Heart left ventricle (tissue), 16 donors: ENCODE measurements around the gene PKNOX2. TPM values are rescaled to one million over a fixed set of nuclear protein-coding genes. Genes with fewer than 3 reads are reported as not detected.

Source experiments
- ATAC-seq, 4 donors: fragments of 200-7000 bp; cut with Tn5 transposase; one replicate each; pipeline ENCODE4 v1.9.1; 2020 to 2022; ENCODE audit warnings: moderate library complexity in 4 of 4, mild to moderate bottlenecking in 3 of 4, moderate number of reproducible peaks in 1 of 4
- DNase-seq, 5 donors: peaks; one replicate each; pipeline ENCODE4 v3.0.0-alpha.2; 2020
- H3K27ac ChIP-seq, 12 donors: fragments of 200-600 bp; sonication (generic) in 4 of 12; one replicate each; pipeline versions ENCODE4 v1.5.0 to v1.8.0; 2016 to 2022; ENCODE audit warnings: mild to moderate bottlenecking in 2 of 12
- H3K27me3 ChIP-seq, 9 donors: fragments of 200-600 bp; sonication (generic) in 2 of 9; one replicate each; pipeline versions ENCODE4 v1.5.1 to v1.8.0; 2016 to 2022; ENCODE audit warnings: mild to moderate bottlenecking in 3 of 9
- H3K36me3 ChIP-seq, 9 donors: fragments of 200-600 bp; sonication (generic) in 2 of 9; one replicate each; pipeline versions ENCODE4 v1.5.0 to v1.8.0; 2018 to 2022; ENCODE audit warnings: mild to moderate bottlenecking in 2 of 9
- H3K4me1 ChIP-seq, 12 donors: fragments of 200-600 bp; sonication (generic) in 4 of 12; one replicate each; pipeline versions ENCODE4 v1.5.0 to v1.8.0; 2016 to 2022; ENCODE audit warnings: mild to moderate bottlenecking in 3 of 12
- H3K4me3 ChIP-seq, 12 donors: fragments of 200-600 bp; sonication (generic) in 4 of 12; one replicate each; pipeline versions ENCODE4 v1.5.0 to v1.8.0; 2017 to 2022; ENCODE audit warnings: mild to moderate bottlenecking in 9 of 12, moderate library complexity in 4 of 12
- H3K9me3 ChIP-seq, 12 donors: fragments of 200-600 bp; sonication (generic) in 4 of 12; one replicate each; pipeline versions ENCODE4 v1.5.0 to v1.8.0; 2016 to 2022; ENCODE audit warnings: mild to moderate bottlenecking in 1 of 12
- POLR2A ChIP-seq, 2 donors: fragments of 450-650 bp; IDR thresholded peaks; one replicate each; pipeline ENCODE4 v1.6.1; 2017; ENCODE audit warnings: antibody characterized with exemption in 2 of 2, mild to moderate bottlenecking in 2 of 2, moderate library complexity in 2 of 2
- WGBS, 4 donors: extraction: QIAGEN DNeasy Blood & Tissue Kit in 2 of 4; methylation state at CpG; one replicate each; pipeline versions ENCODE4 v1.1.5 to v1.1.7; 2013 to 2018; 5-methylcytosine and 5-hydroxymethylcytosine counted together
- intact Hi-C, 10 donors: fragments of 100-400 bp; cut with DNase I; formaldehyde crosslinking; loops; one replicate each; pipeline versions ENCODE4 v1.11.1 to v1.14.2; 2022
- polyA plus RNA-seq, 2 donors: library from polyadenylated mRNA; stranded (reverse); fragments of 200-250 nt; gene quantifications; one replicate each; pipeline ENCODE4 v1.2.3, GENCODE V29; 2013
- total RNA-seq, 9 donors: library from RNA; depleted of rRNA in 2 of 9; stranded (reverse); fragments of >200 nt in 2 of 9; fragmentation: NEBNext Ultra II Directional in 3 of 9; extraction: Animal tissue kit (Norgen Biotek cat#: 25700) in 3 of 9; gene quantifications; one replicate each; pipeline versions ENCODE4 v1.1.0 to v1.2.4, GENCODE V29; 2016 to 2023
- TF ChIP-seq, protein P1 (sequence below), 12 donors: fragments of 200-600 bp; sonication (generic) in 4 of 12; IDR thresholded peaks; one replicate each; pipeline versions ENCODE4 v1.5.0 to v1.8.0; 2018 to 2022; ENCODE audit warnings: antibody characterized with exemption in 12 of 12, mild to moderate bottlenecking in 5 of 12
- donor health status: ischemic (EF 13 %, LVEDD 7.1; RV severe dilation, severe dysfunction).
- donor health status: healthy with polysubstance abuse.
- donor health status: DM: no; HTN: yes; CAD: no.
- donor health status: DM: no; HTN: no; CAD: no.
- donor health status: ischemic (EF 25% LVEDD 6.9; RV normal size, moderate dysfunction).
- donor health status: ischemic (EF 25% LVEDD 5.7; RV mildly dilated, moderate dysfunction).
- donor health status: healthy.
- donor health status: DM: yes; HTN: yes; CAD: no.
- donor health status: ischemic (EF 35%, LVEDD 5.7; RV mildly dilated, moderate dysfunction).
- donor health status: nonischemic (EF 11% LVEDD 7.7; RV severe dilation, severe dysfunction).
- donor health status: DM: yes; HTN: yes; CAD: no.
- donor health status: PGD.
- donor health status: ischemic (EF 29% LVEDD 5.4; RV normal size, mild dysfunction).
- donor health status: nonischemic (EF 23%, LVEDD 6.1; RV moderate dilation, normal function).

The PKNOX2 gene
- total and polyA plus RNA-seq, 11 donors: 3.1 to 9.4 (median 4.5) TPM

DNA sequence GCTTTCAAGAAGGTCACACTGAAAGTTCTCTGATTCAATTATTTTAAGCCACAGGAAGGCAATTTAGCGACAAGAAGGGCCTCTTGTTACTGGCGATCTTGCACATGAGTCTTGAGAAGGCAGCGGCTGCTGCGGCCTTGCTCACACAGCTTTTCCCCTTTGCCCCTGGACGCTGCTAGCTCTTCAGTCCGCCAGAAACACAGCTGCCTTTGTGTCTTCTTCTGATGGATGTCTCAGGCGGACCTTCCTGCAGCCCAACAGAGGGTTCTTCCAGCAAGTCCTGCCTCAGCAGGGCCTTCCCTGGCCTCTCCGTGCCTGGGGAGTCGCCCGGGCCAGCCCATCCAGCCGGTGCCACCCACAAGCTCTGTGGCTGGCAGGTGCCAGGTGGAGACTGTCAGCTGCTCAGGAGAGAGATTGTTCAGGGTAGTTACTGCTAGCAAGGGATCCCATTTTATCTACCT is 59.4 kb downstream of the PKNOX2 start:
- TF ChIP-seq, protein P1, sequence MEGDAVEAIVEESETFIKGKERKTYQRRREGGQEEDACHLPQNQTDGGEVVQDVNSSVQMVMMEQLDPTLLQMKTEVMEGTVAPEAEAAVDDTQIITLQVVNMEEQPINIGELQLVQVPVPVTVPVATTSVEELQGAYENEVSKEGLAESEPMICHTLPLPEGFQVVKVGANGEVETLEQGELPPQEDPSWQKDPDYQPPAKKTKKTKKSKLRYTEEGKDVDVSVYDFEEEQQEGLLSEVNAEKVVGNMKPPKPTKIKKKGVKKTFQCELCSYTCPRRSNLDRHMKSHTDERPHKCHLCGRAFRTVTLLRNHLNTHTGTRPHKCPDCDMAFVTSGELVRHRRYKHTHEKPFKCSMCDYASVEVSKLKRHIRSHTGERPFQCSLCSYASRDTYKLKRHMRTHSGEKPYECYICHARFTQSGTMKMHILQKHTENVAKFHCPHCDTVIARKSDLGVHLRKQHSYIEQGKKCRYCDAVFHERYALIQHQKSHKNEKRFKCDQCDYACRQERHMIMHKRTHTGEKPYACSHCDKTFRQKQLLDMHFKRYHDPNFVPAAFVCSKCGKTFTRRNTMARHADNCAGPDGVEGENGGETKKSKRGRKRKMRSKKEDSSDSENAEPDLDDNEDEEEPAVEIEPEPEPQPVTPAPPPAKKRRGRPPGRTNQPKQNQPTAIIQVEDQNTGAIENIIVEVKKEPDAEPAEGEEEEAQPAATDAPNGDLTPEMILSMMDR (IDR thresholded peaks at IDR 0.05): no peak
- DNase-seq: no peak
- no peaks in the 10 kb centered on the region for H3K9me3 ChIP-seq
- H3K36me3 ChIP-seq: no peaks in the 10 kb centered on the region
- WGBS, 4 donors: 79 to 87% (median 81%) methylated on average over 10 to 11 of the region's 11 CpGs
- H3K4me3 ChIP-seq: no peak overlapping the region
- intact Hi-C loops: loop anchor here in 5 of 10 donors (2.0 to 10.0 kb wide), 6 partner anchors 57 to 129 kb away; partner anchors contain the start of gene PKNOX2 (in 3 of the 5)
- H3K27me3 ChIP-seq: no peaks in the 10 kb centered on the region
- H3K27ac ChIP-seq: peak overlapping the region in 7 of 12 donors; percentile 20 to 60 (median 37)
- peaks cover 0 to 18% (median 3%) of the 10 kb centered on the region in 12 donors for H3K4me1 ChIP-seq
- peak in 1 of 4 donors; percentile 6 for ATAC-seq

DNA sequence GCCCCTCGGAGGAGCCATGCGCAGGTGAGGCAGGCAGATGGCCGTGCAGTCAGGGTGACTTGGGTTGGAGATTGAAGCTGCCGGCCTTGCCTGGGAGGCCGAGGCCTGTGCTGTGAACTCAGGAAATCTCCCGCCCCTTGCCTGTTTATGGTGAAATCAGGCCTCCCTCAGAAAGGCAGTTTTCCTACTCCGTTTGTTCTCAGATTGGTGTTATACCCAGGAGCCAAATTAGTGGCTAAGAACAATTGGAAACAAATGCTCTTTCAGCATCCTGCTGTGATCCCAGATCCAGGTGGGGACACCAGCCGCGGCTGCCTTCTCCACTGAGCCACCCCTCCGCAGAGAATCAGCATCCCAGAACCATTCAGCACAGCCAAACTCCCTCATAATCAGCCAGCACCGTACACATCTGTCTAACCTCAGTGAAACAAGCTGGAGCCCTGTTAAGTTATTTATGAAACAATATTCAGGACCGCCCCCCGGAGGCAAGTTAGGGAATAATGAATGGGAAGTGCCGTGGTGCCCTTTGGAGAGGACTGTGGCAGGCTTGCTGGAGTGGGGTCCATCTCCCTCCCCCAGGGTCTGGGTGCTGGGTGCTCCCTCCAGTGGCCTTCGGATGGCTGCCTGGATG is 60.0 kb downstream of the PKNOX2 start:
- Histone ChIP-seq H3K36me3 (no peaks in the 10 kb centered on the region), H3K27ac (peak overlapping the region in 7 of 12 donors; percentile 20 to 60 (median 37)), H3K4me3 (no peak overlapping the region), H3K4me1 (peaks cover 0 to 18% (median 3%) of the 10 kb centered on the region in 12 donors), H3K27me3 (no peaks in the 10 kb centered on the region), H3K9me3 (no peaks in the 10 kb centered on the region)
- DNase-seq (peak in 3 of 5 donors; percentile 38 to 69 (median 43)), ATAC-seq (peak; percentile 53 to 68 (median 63))
- intact Hi-C loops: loop anchor here in 7 of 10 donors (2.0 to 10.0 kb wide), 8 partner anchors 57 to 130 kb away; partner anchors contain the start of gene PKNOX2 (in 4 of the 7)
- TF ChIP-seq, protein P1 (IDR thresholded peaks at IDR 0.05): peak in 8 of 12 donors; percentile 21 to 54 (median 38)
- TF ChIP-seq POLR2A (IDR thresholded peaks at IDR 0.05): no peak
- 59 to 61% (median 60%) methylated on average over 13 to 15 of the region's 15 CpGs for WGBS, 4 donors

DNA sequence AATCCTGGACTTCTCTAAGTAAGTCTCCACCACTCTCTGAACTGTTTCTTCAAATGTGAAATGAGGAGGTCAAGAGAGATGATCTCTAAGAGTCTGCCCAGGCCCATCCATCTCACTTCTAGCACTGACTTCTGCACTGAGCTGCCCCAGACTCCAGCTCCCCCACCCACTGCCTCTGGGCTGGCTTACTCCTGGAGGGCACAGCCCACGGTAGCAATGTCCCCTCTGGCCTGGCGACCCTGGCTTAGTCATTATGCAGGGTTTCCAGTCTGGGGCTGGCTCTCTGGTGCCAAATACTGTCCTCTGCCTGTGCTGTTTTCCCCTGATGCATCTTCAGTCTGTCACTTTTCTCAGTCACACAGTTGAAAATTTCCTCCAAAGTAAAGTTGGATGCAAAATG is 60.9 kb downstream of the PKNOX2 start:
- DNase-seq: no peak
- Histone ChIP-seq H3K27me3 (no peaks in the 10 kb centered on the region), H3K27ac (no peak overlapping the region), H3K36me3 (no peaks in the 10 kb centered on the region), H3K4me3 (no peak overlapping the region), H3K4me1 (peaks cover 0 to 18% (median 3%) of the 10 kb centered on the region in 12 donors), H3K9me3 (no peaks in the 10 kb centered on the region)
- 83 to 100% (median 94%) methylated on average over 2 of the region's 2 CpGs for WGBS, 4 donors
- TF ChIP-seq, protein P1 (IDR thresholded peaks at IDR 0.05): no peak
- no peak for TF ChIP-seq POLR2A (IDR thresholded peaks at IDR 0.05)
- intact Hi-C loops: loop anchor here in 6 of 10 donors (2.0 to 10.0 kb wide), 8 partner anchors 58 to 131 kb away; partner anchors contain the start of gene PKNOX2 (in 3 of the 6)
- no peak for ATAC-seq

DNA sequence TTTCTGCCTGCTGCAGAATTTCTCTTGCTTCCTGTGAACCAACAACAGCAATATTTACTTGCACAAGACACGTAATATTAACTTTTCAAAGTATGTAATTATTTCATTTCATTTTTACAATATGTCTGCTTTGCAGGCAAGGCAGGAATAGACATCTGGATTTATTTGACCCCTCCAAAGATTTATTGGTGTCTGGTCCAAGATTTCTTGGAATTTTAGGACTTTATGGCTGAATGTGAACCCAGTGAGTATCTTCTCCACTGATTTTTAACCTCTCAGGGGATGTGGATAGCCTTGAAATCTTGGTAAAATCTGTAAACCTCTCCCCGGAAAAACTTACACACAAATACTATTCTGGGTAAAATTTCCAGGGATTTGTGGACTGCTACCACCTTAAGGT is 61.5 kb downstream of the PKNOX2 start:
- Histone ChIP-seq H3K27me3 (no peaks in the 10 kb centered on the region), H3K9me3 (no peaks in the 10 kb centered on the region), H3K27ac (peak overlapping the region in 1 of 12 donors; percentile 18), H3K36me3 (no peaks in the 10 kb centered on the region), H3K4me3 (no peak overlapping the region), H3K4me1 (peaks cover 0 to 18% (median 3%) of the 10 kb centered on the region in 12 donors)
- TF ChIP-seq, protein P1 (IDR thresholded peaks at IDR 0.05): no peak
- no peak for TF ChIP-seq POLR2A (IDR thresholded peaks at IDR 0.05)
- DNase-seq (no peak), ATAC-seq (no peak)
- intact Hi-C loops: loop anchor here in 5 of 10 donors (5.0 to 10.0 kb wide), 6 partner anchors 59 to 131 kb away; partner anchors contain the start of gene PKNOX2 (in 2 of the 5)
- WGBS, 4 donors: 60 to 78% (median 63%) methylated on average over 2 of the region's 2 CpGs
